Gastrocnemius medialis (tissue), 4 donors: Measurements from ENCODE around the gene CATSPERZ.

ENCODE experiments used
- CTCF ChIP-seq, 5 experiments: fragments of 450-650 bp in 3 of 5; fragments of 200-600 bp in 2 of 5; sonication (generic) in 2 of 5; IDR thresholded peaks in 4 of 5; conservative IDR thresholded peaks in 1 of 5; 1 replicate in 4 of 5; 2 replicates in 1 of 5; pipeline ENCODE4 v1.5.1; 2016 to 2019; ENCODE audit warnings: antibody characterized with exemption in 5 of 5, mild to moderate bottlenecking in 3 of 5, moderate library complexity in 3 of 5
- POLR2A ChIP-seq, 2 donors: fragments of 450-650 bp; IDR thresholded peaks; one replicate each; pipeline ENCODE4 v1.6.1; 2017; ENCODE audit warnings: antibody characterized with exemption in 2 of 2, mild to moderate bottlenecking in 2 of 2, moderate library complexity in 2 of 2

- TF ChIP-seq CTCF (IDR thresholded peaks at IDR 0.05 in 4 of 5, conservative IDR thresholded peaks at IDR 0.05 in 1 of 5) (no peak), POLR2A (IDR thresholded peaks at IDR 0.05) (peak; percentile 78 to 82)
Observed at GRCh38 chr11:64317325-64317960, 17.3 kb downstream of the CATSPERZ start, which contains the start of gene TRMT112.
